ENCODE measurements around the gene IFNLR1.

DNA sequence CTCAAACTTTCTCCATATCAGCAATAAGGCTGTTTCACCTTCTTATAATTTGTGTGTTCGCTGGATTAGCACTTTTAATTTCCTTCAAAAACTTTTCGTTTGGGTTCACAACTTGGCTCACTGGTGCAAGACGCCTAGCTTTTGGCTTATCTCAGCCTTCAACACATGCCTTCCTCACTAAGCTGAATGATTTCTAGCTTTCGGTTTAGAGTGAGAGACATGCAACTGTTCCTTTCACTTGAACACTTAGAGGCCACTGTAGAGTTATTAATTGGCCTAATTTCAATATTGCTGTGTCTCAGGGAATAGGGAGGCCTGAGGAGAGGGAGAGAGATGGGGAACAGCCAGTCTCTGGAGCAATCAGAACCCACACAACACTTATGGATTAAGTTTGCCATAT is 41.2 kb upstream of the IFNLR1 start:
- TF ChIP-seq POLR2AphosphoS5 (IDR thresholded peaks at IDR 0.05; ENCODE audit: control insufficient read depth, insufficient read depth, low read depth, low read length) (no peak), MAX (CRISPR knock-in tag; IDR thresholded peaks at IDR 0.05) (no peak), EZH2 (IDR thresholded peaks at IDR 0.05; ENCODE audit: borderline replicate concordance, low read depth, low read length) (no peak), SMAD4 (CRISPR knock-in tag; conservative IDR thresholded peaks at IDR 0.05) (no peak), NFYB (IDR thresholded peaks at IDR 0.05; ENCODE audit: extremely low read depth, insufficient read length) (no peak), EHMT2 (IDR thresholded peaks at IDR 0.05) (no peak), PHTF2 (CRISPR knock-in tag; IDR thresholded peaks at IDR 0.05) (no peak), POLR2A (conservative IDR thresholded peaks at IDR 0.05) (no peak)
- TF ChIP-seq, protein P1, sequence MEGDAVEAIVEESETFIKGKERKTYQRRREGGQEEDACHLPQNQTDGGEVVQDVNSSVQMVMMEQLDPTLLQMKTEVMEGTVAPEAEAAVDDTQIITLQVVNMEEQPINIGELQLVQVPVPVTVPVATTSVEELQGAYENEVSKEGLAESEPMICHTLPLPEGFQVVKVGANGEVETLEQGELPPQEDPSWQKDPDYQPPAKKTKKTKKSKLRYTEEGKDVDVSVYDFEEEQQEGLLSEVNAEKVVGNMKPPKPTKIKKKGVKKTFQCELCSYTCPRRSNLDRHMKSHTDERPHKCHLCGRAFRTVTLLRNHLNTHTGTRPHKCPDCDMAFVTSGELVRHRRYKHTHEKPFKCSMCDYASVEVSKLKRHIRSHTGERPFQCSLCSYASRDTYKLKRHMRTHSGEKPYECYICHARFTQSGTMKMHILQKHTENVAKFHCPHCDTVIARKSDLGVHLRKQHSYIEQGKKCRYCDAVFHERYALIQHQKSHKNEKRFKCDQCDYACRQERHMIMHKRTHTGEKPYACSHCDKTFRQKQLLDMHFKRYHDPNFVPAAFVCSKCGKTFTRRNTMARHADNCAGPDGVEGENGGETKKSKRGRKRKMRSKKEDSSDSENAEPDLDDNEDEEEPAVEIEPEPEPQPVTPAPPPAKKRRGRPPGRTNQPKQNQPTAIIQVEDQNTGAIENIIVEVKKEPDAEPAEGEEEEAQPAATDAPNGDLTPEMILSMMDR (IDR thresholded peaks at IDR 0.05 in 2 of 3, conservative IDR thresholded peaks at IDR 0.05 in 1 of 3; ENCODE audit: insufficient read depth in 2 of 3, low read depth in 1 of 3, low read length in 3 of 3) = no peak

Data from K562 (cell line).